ENCODE results near the gene RORC.

DNA sequence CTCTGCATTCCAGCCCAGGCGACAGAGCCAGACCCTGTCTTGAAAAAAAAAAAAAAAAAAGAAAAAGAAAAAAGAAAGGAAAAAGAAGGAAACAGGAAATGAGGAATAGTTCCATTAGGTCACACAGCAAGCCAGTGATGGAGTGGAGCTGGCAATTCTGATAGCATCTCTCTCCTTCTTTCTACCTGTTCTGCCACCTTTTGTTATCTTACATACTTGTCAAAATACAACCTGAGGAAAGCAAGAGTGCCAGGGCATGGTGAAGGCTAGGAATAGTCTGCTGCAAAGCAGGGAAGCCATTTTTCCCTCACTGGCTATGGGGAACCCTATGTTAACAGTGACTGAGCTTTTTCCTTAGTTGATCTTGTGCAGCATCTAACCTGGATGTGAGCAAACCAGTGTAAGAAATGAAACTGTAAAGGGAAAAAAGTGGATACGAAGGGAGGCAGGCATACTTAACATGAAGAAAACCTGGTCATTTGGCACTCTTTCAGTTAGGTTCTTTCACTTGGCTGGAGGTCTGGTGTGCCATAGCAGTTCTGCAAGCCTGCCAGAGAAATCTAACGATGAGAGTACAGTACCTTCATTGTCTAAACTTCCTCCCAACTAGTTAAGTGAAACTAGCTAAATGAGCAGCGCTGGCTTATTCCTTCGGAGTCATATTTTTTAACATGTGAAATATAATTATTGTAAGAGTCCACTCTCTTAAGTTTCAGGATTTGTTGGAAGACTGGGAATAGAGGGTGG is 39.9 kb upstream of the RORC start:
- TF ChIP-seq, protein P1, sequence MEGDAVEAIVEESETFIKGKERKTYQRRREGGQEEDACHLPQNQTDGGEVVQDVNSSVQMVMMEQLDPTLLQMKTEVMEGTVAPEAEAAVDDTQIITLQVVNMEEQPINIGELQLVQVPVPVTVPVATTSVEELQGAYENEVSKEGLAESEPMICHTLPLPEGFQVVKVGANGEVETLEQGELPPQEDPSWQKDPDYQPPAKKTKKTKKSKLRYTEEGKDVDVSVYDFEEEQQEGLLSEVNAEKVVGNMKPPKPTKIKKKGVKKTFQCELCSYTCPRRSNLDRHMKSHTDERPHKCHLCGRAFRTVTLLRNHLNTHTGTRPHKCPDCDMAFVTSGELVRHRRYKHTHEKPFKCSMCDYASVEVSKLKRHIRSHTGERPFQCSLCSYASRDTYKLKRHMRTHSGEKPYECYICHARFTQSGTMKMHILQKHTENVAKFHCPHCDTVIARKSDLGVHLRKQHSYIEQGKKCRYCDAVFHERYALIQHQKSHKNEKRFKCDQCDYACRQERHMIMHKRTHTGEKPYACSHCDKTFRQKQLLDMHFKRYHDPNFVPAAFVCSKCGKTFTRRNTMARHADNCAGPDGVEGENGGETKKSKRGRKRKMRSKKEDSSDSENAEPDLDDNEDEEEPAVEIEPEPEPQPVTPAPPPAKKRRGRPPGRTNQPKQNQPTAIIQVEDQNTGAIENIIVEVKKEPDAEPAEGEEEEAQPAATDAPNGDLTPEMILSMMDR (IDR thresholded peaks at IDR 0.05; ENCODE audit: low read length) = no peak
- no peak for TF ChIP-seq EZH2 (IDR thresholded peaks at IDR 0.05; ENCODE audit: borderline replicate concordance, low read length)
